GM12873 (cell line): ENCODE results near the gene RECQL5.

ENCODE experiments used
- CTCF ChIP-seq: IDR thresholded peaks from 2 replicates; pipeline ENCODE4 v1.5.1; 2012; ENCODE audit warnings: low read depth, mild to moderate bottlenecking, moderate library complexity, low read length, control low read depth; ENCODE audit not compliant: insufficient read depth; ENCODE audit errors: missing control alignments

RECQL5 gene

GRCh38 chr17:75703191-75703590, 36.2 kb upstream of the RECQL5 start:
- TF ChIP-seq CTCF, result no peak

GRCh38 chr17:75701288-75701687, 34.3 kb upstream of the RECQL5 start:
- TF ChIP-seq CTCF, result no peak

- TF ChIP-seq CTCF, result no peak
These were observed 31.7 kb upstream of the RECQL5 start for GRCh38 chr17:75698659-75699058.

- no peak for TF ChIP-seq CTCF
These were observed 30.8 kb upstream of the RECQL5 start for GRCh38 chr17:75697651-75698291.

- no peak for TF ChIP-seq CTCF
These were observed 28.9 kb upstream of the RECQL5 start for GRCh38 chr17:75695830-75696271.

- no peak for TF ChIP-seq CTCF
These were observed 28.3 kb upstream of the RECQL5 start for GRCh38 chr17:75695141-75695829.

- TF ChIP-seq CTCF, result no peak
These were observed 27.6 kb upstream of the RECQL5 start for GRCh38 chr17:75694536-75694935.
